ENCODE results near the gene SSH2.
"Not testable (repeated sequence)": the region's sequence is repeated elsewhere in the genome, so short reads cannot be mapped to it uniquely, and the experiment has no call there.

SSH2 gene

GRCh38 chr17:29929533-29930408 lies at the start of gene SSH2:
TSS of gene SSH2 (minus strand) at chr17:29930228. CDS start at chr17:29930000, 228 bp downstream.
- no peaks in the 10 kb centered on the region for H3K27me3 Mint-ChIP-seq
- peak within 1 kb of the TSS; percentile 97 for H3K27ac Mint-ChIP-seq
- H3K36me3 Mint-ChIP-seq: no peaks in the 10 kb centered on the region

GRCh38 chr17:29977836-29978235 lies 47.8 kb upstream of the SSH2 start:
- Mint-ChIP-seq H3K36me3 (no peaks in the 10 kb centered on the region), H3K27me3 (peaks cover 2% of the 10 kb centered on the region), H3K4me1 (ENCODE audit: low read depth) (no peaks in the 10 kb centered on the region), H3K4me3 (no peak overlapping the region), H3K9me3 (ENCODE audit: low read depth) (no peaks in the 10 kb centered on the region), H3K27ac (no peak overlapping the region)

More at GRCh38 chr17:29929533-29930408, at the start of gene SSH2:
- Mint-ChIP-seq H3K4me1 (ENCODE audit: low read depth) (peaks cover 34% of the 10 kb centered on the region), H3K9me3 (ENCODE audit: low read depth) (no peaks in the 10 kb centered on the region), H3K4me3 (no peak within 1 kb of the TSS)

GRCh38 chr17:29973005-29973404 lies 43.0 kb upstream of the SSH2 start:
- H3K4me1 Mint-ChIP-seq (ENCODE audit: low read depth): no peaks in the 10 kb centered on the region
- H3K9me3 Mint-ChIP-seq (ENCODE audit: low read depth): no peaks in the 10 kb centered on the region
- no peaks in the 10 kb centered on the region for H3K36me3 Mint-ChIP-seq
- no peak overlapping the region for H3K27ac Mint-ChIP-seq
- no peak overlapping the region for H3K4me3 Mint-ChIP-seq
- H3K27me3 Mint-ChIP-seq: peaks cover 2% of the 10 kb centered on the region

- no peak overlapping the region for H3K4me3 Mint-ChIP-seq
- no peaks in the 10 kb centered on the region for H3K27me3 Mint-ChIP-seq
- H3K9me3 Mint-ChIP-seq (ENCODE audit: low read depth): no peaks in the 10 kb centered on the region
- no peaks in the 10 kb centered on the region for H3K4me1 Mint-ChIP-seq (ENCODE audit: low read depth)
- no peaks in the 10 kb centered on the region for H3K36me3 Mint-ChIP-seq
- no peak overlapping the region for H3K27ac Mint-ChIP-seq
Measured at GRCh38 chr17:29972277-29972676, 42.2 kb upstream of the SSH2 start.

GRCh38 chr17:29968271-29968670 lies 38.2 kb upstream of the SSH2 start:
- Mint-ChIP-seq H3K4me1 (ENCODE audit: low read depth) (no peaks in the 10 kb centered on the region), H3K9me3 (ENCODE audit: low read depth) (no peaks in the 10 kb centered on the region), H3K27ac (no peak overlapping the region), H3K4me3 (no peak overlapping the region), H3K27me3 (no peaks in the 10 kb centered on the region), H3K36me3 (peaks cover 4% of the 10 kb centered on the region)

- peaks cover 7% of the 10 kb centered on the region for H3K36me3 Mint-ChIP-seq
- no peak overlapping the region for H3K4me3 Mint-ChIP-seq
- H3K4me1 Mint-ChIP-seq (ENCODE audit: low read depth): no peaks in the 10 kb centered on the region
- H3K27me3 Mint-ChIP-seq: no peaks in the 10 kb centered on the region
- H3K27ac Mint-ChIP-seq: no peak overlapping the region
- H3K9me3 Mint-ChIP-seq (ENCODE audit: low read depth): peaks cover 3% of the 10 kb centered on the region
Measured at GRCh38 chr17:29962656-29963055, 32.6 kb upstream of the SSH2 start.

GRCh38 chr17:29959658-29960337 lies 29.8 kb upstream of the SSH2 start:
- Mint-ChIP-seq H3K27ac (no peak overlapping the region), H3K27me3 (no peaks in the 10 kb centered on the region), H3K4me1 (ENCODE audit: low read depth) (no peaks in the 10 kb centered on the region), H3K9me3 (ENCODE audit: low read depth) (peaks cover 3% of the 10 kb centered on the region), H3K36me3 (peaks cover 5% of the 10 kb centered on the region), H3K4me3 (no peak overlapping the region)

GRCh38 chr17:29958947-29959657 lies 29.1 kb upstream of the SSH2 start:
- no peak overlapping the region for H3K4me3 Mint-ChIP-seq
- no peaks in the 10 kb centered on the region for H3K27me3 Mint-ChIP-seq
- H3K9me3 Mint-ChIP-seq (ENCODE audit: low read depth): peaks cover 3% of the 10 kb centered on the region
- no peaks in the 10 kb centered on the region for H3K4me1 Mint-ChIP-seq (ENCODE audit: low read depth)
- peaks cover 3% of the 10 kb centered on the region for H3K36me3 Mint-ChIP-seq
- no peak overlapping the region for H3K27ac Mint-ChIP-seq

GRCh38 chr17:29957488-29957887 lies 27.5 kb upstream of the SSH2 start:
- not testable (repeated sequence) for H3K4me1 Mint-ChIP-seq (ENCODE audit: low read depth); H3K27me3 Mint-ChIP-seq; H3K4me3 Mint-ChIP-seq; H3K9me3 Mint-ChIP-seq (ENCODE audit: low read depth); H3K27ac Mint-ChIP-seq
- H3K36me3 Mint-ChIP-seq: peaks cover 10% of the 10 kb centered on the region

GRCh38 chr17:29956225-29956624 lies 26.2 kb upstream of the SSH2 start:
- H3K27ac Mint-ChIP-seq: no peak overlapping the region
- H3K4me1 Mint-ChIP-seq (ENCODE audit: low read depth): no peaks in the 10 kb centered on the region
- peaks cover 10% of the 10 kb centered on the region for H3K36me3 Mint-ChIP-seq
- no peak overlapping the region for H3K4me3 Mint-ChIP-seq
- peaks cover 3% of the 10 kb centered on the region for H3K9me3 Mint-ChIP-seq (ENCODE audit: low read depth)
- H3K27me3 Mint-ChIP-seq: no peaks in the 10 kb centered on the region

GRCh38 chr17:29954405-29954804 lies 24.4 kb upstream of the SSH2 start:
- peaks cover 10% of the 10 kb centered on the region for H3K36me3 Mint-ChIP-seq
- H3K27me3 Mint-ChIP-seq: no peaks in the 10 kb centered on the region
- peaks cover 3% of the 10 kb centered on the region for H3K9me3 Mint-ChIP-seq (ENCODE audit: low read depth)
- H3K4me1 Mint-ChIP-seq (ENCODE audit: low read depth): no peaks in the 10 kb centered on the region
- no peak overlapping the region for H3K4me3 Mint-ChIP-seq
- H3K27ac Mint-ChIP-seq: no peak overlapping the region

GRCh38 chr17:29949696-29950095 lies 19.7 kb upstream of the SSH2 start:
- Mint-ChIP-seq H3K27me3 (no peaks in the 10 kb centered on the region), H3K9me3 (ENCODE audit: low read depth) (no peaks in the 10 kb centered on the region), H3K36me3 (peaks cover 7% of the 10 kb centered on the region), H3K4me3 (no peak overlapping the region), H3K4me1 (ENCODE audit: low read depth) (no peaks in the 10 kb centered on the region), H3K27ac (no peak overlapping the region)

GRCh38 chr17:29948448-29949215 lies 18.6 kb upstream of the SSH2 start:
- Mint-ChIP-seq H3K27me3 (no peaks in the 10 kb centered on the region), H3K4me3 (no peak overlapping the region), H3K4me1 (ENCODE audit: low read depth) (no peaks in the 10 kb centered on the region), H3K36me3 (peaks cover 5% of the 10 kb centered on the region), H3K27ac (no peak overlapping the region), H3K9me3 (ENCODE audit: low read depth) (no peaks in the 10 kb centered on the region)

GRCh38 chr17:29945281-29945680 lies 15.3 kb upstream of the SSH2 start:
- no peak overlapping the region for H3K27ac Mint-ChIP-seq
- peaks cover 1% of the 10 kb centered on the region for H3K27me3 Mint-ChIP-seq
- H3K9me3 Mint-ChIP-seq (ENCODE audit: low read depth): no peaks in the 10 kb centered on the region
- H3K4me3 Mint-ChIP-seq: no peak overlapping the region
- H3K4me1 Mint-ChIP-seq (ENCODE audit: low read depth): no peaks in the 10 kb centered on the region
- peaks cover 2% of the 10 kb centered on the region for H3K36me3 Mint-ChIP-seq
